Gastrocnemius medialis (tissue), 4 donors: ENCODE measurements around the gene VIL1. TPM values are rescaled to one million over a fixed set of nuclear protein-coding genes. Genes with fewer than 3 reads are reported as not detected.
A peak's percentile ranks its signal among the peaks of the same experiment; 100 is the strongest.

Source experiments
- ATAC-seq, 2 donors: fragments of 150-250 bp; one replicate each; pipeline ENCODE4 v1.9.1; 2016
- DNase-seq, 2 donors: peaks; one replicate each; pipeline ENCODE4 v3.0.0-alpha.2; 2019
- H3K27ac ChIP-seq, 4 donors: fragments of 200-600 bp; sonication (generic); 1 replicate in 1 of 4; 2 replicates in 3 of 4; pipeline ENCODE4 v1.5.1; 2016 to 2018; ENCODE audit warnings: mild to moderate bottlenecking in 2 of 4, moderate library complexity in 1 of 4
- H3K27me3 ChIP-seq, 3 donors: fragments of 200-600 bp; sonication (generic) in 2 of 3; 1 replicate in 1 of 3; 2 replicates in 2 of 3; pipeline versions ENCODE4 v1.5.1 to v1.6.0; 2016 to 2019; ENCODE audit warnings: mild to moderate bottlenecking in 1 of 3, moderate library complexity in 1 of 3
- H3K36me3 ChIP-seq, 2 donors: fragments of 200-600 bp; sonication (generic) in 1 of 2; one replicate each; pipeline ENCODE4 v1.5.1; 2017 to 2018
- H3K4me1 ChIP-seq, 2 donors: fragments of 200-600 bp; sonication (generic) in 1 of 2; one replicate each; pipeline ENCODE4 v1.5.1; 2016 to 2017; ENCODE audit warnings: mild to moderate bottlenecking in 2 of 2
- H3K4me3 ChIP-seq, 4 donors: fragments of 200-600 bp; sonication (generic) in 3 of 4; 1 replicate in 1 of 4; 2 replicates in 3 of 4; pipeline ENCODE4 v1.5.1; 2016 to 2019; ENCODE audit warnings: mild to moderate bottlenecking in 2 of 4
- H3K9me3 ChIP-seq, 3 donors: fragments of 200-600 bp; sonication (generic) in 2 of 3; 1 replicate in 1 of 3; 2 replicates in 2 of 3; pipeline ENCODE4 v1.5.1; 2016 to 2019
- POLR2A ChIP-seq, 2 donors: fragments of 450-650 bp; IDR thresholded peaks; one replicate each; pipeline ENCODE4 v1.6.1; 2017; ENCODE audit warnings: antibody characterized with exemption in 2 of 2, mild to moderate bottlenecking in 2 of 2, moderate library complexity in 2 of 2
- in situ Hi-C, 4 donors: fragments of 200-750 bp; cut with MboI; loops; one replicate each; pipeline versions ENCODE4 v1.15.0 to v1.8.0; 2017; ENCODE audit warnings: low sequenced_read_pairs in 4 of 4
- intact Hi-C: fragments of 100-400 bp; cut with DNase I; formaldehyde crosslinking; loops from one replicate; pipeline ENCODE4 v1.15.1; 2023; ENCODE audit warnings: low total_unique reads
- total RNA-seq, 4 donors: library from RNA; depleted of rRNA; stranded (reverse); fragments of >200 nt; gene quantifications; one replicate each; pipeline versions ENCODE4 v1.1.0 to v1.2.3, GENCODE V29; 2016
- TF ChIP-seq, protein P1 (sequence below), 5 experiments: fragments of 450-650 bp in 3 of 5; fragments of 200-600 bp in 2 of 5; sonication (generic) in 2 of 5; IDR thresholded peaks in 4 of 5; conservative IDR thresholded peaks in 1 of 5; 1 replicate in 4 of 5; 2 replicates in 1 of 5; pipeline ENCODE4 v1.5.1; 2016 to 2019; ENCODE audit warnings: antibody characterized with exemption in 5 of 5, mild to moderate bottlenecking in 3 of 5, moderate library complexity in 3 of 5

The VIL1 gene
- total RNA-seq, 4 donors from 2014 or later: 0.03 to 1.8 TPM; not detected in 2

DNA sequence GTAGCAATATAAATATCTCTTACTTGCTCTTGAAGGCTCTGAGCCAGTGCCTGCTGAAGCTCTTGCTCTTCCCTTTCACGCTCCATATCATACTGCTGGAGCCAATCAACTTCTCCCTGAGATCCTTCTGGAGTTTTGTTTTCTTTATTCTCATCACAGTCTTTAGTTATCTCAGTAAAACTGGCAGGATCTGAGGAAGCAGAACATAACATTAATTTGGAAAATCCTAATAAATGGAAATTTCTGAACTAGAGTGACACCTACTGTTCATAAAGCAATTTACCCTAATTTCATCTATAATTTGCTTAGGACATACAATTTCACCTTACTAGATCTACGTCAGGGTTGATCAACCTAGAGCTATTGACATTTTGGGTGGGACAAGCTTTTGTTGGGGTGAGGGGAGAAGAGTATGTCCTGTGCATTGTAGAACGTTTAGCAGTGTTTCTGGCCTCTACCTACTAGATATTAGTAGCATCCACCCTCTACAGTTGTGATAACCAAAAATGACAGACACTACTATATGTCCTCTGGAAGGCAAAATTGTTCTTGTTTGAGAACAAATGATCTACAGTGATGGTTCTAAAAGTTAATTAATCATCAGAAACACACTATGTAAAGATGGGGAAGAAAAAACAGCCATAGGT lies 47.2 kb downstream of the VIL1 start:
- DNase-seq (no peak), ATAC-seq (no peak)
- Histone ChIP-seq H3K4me3 (no peak overlapping the region), H3K27ac (no peak overlapping the region), H3K9me3 (no peaks in the 10 kb centered on the region), H3K4me1 (no peaks in the 10 kb centered on the region), H3K27me3 (no peaks in the 10 kb centered on the region), H3K36me3 (peaks cover 0 to 10% of the 10 kb centered on the region in 2 donors)
- TF ChIP-seq, protein P1, sequence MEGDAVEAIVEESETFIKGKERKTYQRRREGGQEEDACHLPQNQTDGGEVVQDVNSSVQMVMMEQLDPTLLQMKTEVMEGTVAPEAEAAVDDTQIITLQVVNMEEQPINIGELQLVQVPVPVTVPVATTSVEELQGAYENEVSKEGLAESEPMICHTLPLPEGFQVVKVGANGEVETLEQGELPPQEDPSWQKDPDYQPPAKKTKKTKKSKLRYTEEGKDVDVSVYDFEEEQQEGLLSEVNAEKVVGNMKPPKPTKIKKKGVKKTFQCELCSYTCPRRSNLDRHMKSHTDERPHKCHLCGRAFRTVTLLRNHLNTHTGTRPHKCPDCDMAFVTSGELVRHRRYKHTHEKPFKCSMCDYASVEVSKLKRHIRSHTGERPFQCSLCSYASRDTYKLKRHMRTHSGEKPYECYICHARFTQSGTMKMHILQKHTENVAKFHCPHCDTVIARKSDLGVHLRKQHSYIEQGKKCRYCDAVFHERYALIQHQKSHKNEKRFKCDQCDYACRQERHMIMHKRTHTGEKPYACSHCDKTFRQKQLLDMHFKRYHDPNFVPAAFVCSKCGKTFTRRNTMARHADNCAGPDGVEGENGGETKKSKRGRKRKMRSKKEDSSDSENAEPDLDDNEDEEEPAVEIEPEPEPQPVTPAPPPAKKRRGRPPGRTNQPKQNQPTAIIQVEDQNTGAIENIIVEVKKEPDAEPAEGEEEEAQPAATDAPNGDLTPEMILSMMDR (IDR thresholded peaks at IDR 0.05 in 4 of 5, conservative IDR thresholded peaks at IDR 0.05 in 1 of 5): peak in 4 of 5 experiments; percentile 27 to 47 (median 41)
- no peak for TF ChIP-seq POLR2A (IDR thresholded peaks at IDR 0.05)
- intact Hi-C loops: loop anchor here (2.0 kb wide), 2 partner anchors 59 to 165 kb away; no protein-coding TSS in a partner anchor
- in situ Hi-C loops: loop anchor here in 3 of 4 donors (5.0 to 25.0 kb wide), 5 partner anchors 51 to 161 kb away; partner anchors contain the start of gene VIL1 (in 1 of the 3)

DNA sequence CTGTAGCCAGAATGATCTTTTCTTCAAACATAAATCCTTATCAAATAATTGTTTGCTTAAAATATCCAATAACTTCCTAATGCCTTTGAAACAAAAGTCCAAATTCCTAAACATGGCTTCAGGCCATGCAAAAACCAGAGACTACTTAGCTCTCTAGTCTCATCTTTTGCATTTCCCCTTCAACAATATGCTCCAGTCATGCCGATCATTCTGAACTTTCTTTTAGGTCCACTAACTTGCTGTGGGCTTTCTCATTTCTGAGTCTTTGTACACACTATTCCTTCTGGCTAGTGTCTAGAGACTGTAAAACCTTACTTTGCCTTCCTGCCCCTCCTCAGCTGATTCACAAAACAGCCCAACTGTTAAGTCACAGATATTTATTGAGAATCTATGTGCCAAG lies 51.5 kb downstream of the VIL1 start:
- H3K27ac ChIP-seq: no peak overlapping the region
- DNase-seq (no peak), ATAC-seq (no peak)
- H3K4me1 ChIP-seq: no peaks in the 10 kb centered on the region
- no peaks in the 10 kb centered on the region for H3K27me3 ChIP-seq
- peaks cover 0 to 22% of the 10 kb centered on the region in 2 donors for H3K36me3 ChIP-seq
- H3K4me3 ChIP-seq: no peak overlapping the region
- in situ Hi-C loops (loop anchor here in 1 of 4 donors (25.0 kb wide), 1 partner anchor 158 kb away; no protein-coding TSS in a partner anchor), intact Hi-C loops (no loop called here)
- no peaks in the 10 kb centered on the region for H3K9me3 ChIP-seq
- TF ChIP-seq, protein P1 (IDR thresholded peaks at IDR 0.05 in 4 of 5, conservative IDR thresholded peaks at IDR 0.05 in 1 of 5): no peak
- TF ChIP-seq POLR2A (IDR thresholded peaks at IDR 0.05): no peak

DNA sequence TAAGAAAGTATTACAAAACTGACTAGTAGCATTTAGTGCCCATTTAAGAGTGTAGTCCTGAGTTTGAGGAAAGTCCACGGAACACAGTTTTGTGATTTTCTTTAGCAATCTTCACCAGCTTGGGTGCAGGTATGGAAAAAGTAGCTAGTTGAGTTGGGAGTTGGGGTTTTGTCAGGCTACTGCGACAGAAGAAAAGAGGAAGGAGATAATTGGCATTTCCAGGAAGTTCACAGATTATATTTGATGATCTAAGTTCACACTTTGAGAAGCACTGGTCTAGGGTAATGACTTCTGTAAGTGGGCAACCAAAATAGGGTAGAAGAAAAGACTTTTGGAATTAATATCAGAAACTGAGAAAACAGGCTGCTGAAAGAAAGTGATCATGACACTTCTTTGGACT lies 52.1 kb downstream of the VIL1 start:
- peaks cover 0 to 28% of the 10 kb centered on the region in 2 donors for H3K36me3 ChIP-seq
- no peak overlapping the region for H3K4me3 ChIP-seq
- in situ Hi-C loops: loop anchor here in 1 of 4 donors (25.0 kb wide), 1 partner anchor 159 kb away; no protein-coding TSS in a partner anchor
- H3K27me3 ChIP-seq: no peaks in the 10 kb centered on the region
- DNase-seq: no peak
- H3K4me1 ChIP-seq: no peaks in the 10 kb centered on the region
- no peak for TF ChIP-seq POLR2A (IDR thresholded peaks at IDR 0.05)
- TF ChIP-seq, protein P1 (IDR thresholded peaks at IDR 0.05 in 4 of 5, conservative IDR thresholded peaks at IDR 0.05 in 1 of 5): no peak
- H3K9me3 ChIP-seq: no peaks in the 10 kb centered on the region
- ATAC-seq: no peak
- no peak overlapping the region for H3K27ac ChIP-seq
- intact Hi-C loops: no loop called here

DNA sequence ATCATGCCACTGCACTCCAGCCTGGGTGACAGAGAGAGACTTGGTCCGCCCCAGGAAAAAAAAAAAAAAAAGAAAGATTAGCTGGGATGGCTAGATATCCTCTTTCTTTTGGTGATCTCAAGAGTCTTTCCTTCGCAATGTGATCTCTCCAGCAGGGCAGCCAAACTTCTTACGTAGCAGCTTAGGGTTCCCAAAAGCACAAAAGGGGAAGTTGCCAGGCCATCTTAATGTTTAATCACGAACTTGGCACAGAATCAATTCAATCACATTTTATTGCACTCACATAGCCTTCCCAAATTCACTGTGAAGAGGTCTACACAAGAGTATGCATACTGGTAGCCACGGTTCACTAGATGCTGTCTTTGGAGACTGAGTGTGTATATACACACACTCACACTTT lies 53.1 kb downstream of the VIL1 start:
- in situ Hi-C loops (loop anchor here in 1 of 4 donors (25.0 kb wide), 1 partner anchor 160 kb away; no protein-coding TSS in a partner anchor), intact Hi-C loops (no loop called here)
- no peaks in the 10 kb centered on the region for H3K9me3 ChIP-seq
- no peak overlapping the region for H3K27ac ChIP-seq
- ATAC-seq: peak in 1 of 2 donors; percentile 18
- H3K4me1 ChIP-seq: no peaks in the 10 kb centered on the region
- H3K27me3 ChIP-seq: no peaks in the 10 kb centered on the region
- TF ChIP-seq, protein P1 (IDR thresholded peaks at IDR 0.05 in 4 of 5, conservative IDR thresholded peaks at IDR 0.05 in 1 of 5): no peak
- no peak for TF ChIP-seq POLR2A (IDR thresholded peaks at IDR 0.05)
- H3K4me3 ChIP-seq: no peak overlapping the region
- DNase-seq: peak in 1 of 2 donors; percentile 17
- peaks cover 0 to 34% of the 10 kb centered on the region in 2 donors for H3K36me3 ChIP-seq
